Fibroblast of villous mesenchyme (primary cell): ENCODE measurements around the gene HEBP1. TPM values are rescaled to one million over a fixed set of nuclear protein-coding genes. Genes with fewer than 3 reads are reported as not detected.

Experiments used
- DNase-seq: peaks from one replicate; pipeline ENCODE4 v3.0.0-alpha.2; 2010; ENCODE audit warnings: low read depth
- H3K4me3 ChIP-seq: 2 replicates; pipeline ENCODE4 v1.5.1; 2011; ENCODE audit warnings: low read depth, mild to moderate bottlenecking, low read length
- total RNA-seq: library from RNA; depleted of rRNA; stranded (reverse); fragments of >200 nt; gene quantifications from 2 replicates; pipeline ENCODE4 v1.2.3, GENCODE V29; 2012
- TF ChIP-seq, protein P1 (sequence below): IDR thresholded peaks from 2 replicates; pipeline ENCODE4 v1.5.1; 2012; ENCODE audit warnings: low read depth, mild to moderate bottlenecking, low read length; ENCODE audit not compliant: insufficient read depth

The HEBP1 gene, protein sequence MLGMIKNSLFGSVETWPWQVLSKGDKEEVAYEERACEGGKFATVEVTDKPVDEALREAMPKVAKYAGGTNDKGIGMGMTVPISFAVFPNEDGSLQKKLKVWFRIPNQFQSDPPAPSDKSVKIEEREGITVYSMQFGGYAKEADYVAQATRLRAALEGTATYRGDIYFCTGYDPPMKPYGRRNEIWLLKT
- total RNA-seq = 12.2 and 19.9 TPM in 2 replicates

DNA sequence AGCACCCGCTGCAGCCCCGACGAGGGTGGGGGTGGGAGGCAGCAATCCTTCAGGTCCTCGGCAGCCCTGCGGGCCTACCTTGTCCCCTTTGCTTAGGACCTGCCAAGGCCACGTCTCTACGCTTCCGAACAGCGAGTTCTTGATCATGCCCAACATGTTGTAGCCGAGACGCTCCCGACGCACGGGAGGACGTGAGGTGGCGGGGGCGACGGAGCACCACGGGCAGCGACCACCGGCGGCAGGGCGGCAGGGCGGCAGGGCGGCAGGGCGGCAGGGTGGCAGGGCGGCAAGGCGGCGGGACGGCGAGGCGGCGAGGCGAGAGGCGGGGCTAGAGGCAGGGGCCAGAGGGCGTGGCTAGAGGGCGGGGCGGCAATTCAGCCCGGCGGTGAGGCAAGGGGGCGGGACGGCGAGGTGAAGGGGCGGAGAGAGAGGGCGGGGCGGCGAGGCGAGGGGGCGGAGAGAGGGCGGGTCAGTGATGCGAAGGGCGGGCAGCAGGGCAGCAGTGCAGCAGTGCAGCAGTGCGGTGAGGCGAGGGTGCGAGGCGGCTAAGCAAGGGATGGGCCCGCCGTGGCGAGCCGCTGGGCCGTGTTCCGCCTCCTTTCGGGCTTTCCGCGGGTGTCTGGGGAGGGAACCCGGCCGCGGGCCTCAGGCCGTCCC, at the start of gene HEBP1:
Gene HEBP1, minus strand, starts transcription at position 307 of the 657 bp plus-strand sequence. Its CDS starts 151 bp downstream, at position 156.
- H3K4me3 ChIP-seq = peak within 1 kb of the TSS; percentile 78
- TF ChIP-seq, protein P1, sequence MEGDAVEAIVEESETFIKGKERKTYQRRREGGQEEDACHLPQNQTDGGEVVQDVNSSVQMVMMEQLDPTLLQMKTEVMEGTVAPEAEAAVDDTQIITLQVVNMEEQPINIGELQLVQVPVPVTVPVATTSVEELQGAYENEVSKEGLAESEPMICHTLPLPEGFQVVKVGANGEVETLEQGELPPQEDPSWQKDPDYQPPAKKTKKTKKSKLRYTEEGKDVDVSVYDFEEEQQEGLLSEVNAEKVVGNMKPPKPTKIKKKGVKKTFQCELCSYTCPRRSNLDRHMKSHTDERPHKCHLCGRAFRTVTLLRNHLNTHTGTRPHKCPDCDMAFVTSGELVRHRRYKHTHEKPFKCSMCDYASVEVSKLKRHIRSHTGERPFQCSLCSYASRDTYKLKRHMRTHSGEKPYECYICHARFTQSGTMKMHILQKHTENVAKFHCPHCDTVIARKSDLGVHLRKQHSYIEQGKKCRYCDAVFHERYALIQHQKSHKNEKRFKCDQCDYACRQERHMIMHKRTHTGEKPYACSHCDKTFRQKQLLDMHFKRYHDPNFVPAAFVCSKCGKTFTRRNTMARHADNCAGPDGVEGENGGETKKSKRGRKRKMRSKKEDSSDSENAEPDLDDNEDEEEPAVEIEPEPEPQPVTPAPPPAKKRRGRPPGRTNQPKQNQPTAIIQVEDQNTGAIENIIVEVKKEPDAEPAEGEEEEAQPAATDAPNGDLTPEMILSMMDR = no peak
- DNase-seq = peak; percentile 92

DNA sequence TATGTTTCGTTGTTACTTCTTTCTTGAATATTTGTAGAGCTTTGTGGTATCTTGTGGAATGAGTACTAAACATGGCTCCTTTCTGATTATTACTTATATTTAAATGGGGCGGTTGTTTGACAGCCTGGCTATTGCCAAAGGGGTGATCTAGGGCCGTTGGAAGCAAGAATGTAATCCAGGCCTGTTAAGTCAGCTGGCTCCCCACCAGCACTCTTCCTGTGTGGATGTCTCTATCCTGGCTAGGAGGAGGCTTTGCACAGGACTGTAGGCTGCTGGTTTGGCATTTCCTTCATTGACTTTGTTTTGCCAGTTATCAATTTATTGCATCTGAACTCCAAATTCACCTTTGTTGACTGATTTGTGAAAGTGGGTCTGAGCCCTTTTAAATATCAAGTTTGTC, 49.8 kb upstream of the HEBP1 start:
- TF ChIP-seq, protein P1 = no peak
- DNase-seq = peak; percentile 43
- H3K4me3 ChIP-seq = no peak overlapping the region

DNA sequence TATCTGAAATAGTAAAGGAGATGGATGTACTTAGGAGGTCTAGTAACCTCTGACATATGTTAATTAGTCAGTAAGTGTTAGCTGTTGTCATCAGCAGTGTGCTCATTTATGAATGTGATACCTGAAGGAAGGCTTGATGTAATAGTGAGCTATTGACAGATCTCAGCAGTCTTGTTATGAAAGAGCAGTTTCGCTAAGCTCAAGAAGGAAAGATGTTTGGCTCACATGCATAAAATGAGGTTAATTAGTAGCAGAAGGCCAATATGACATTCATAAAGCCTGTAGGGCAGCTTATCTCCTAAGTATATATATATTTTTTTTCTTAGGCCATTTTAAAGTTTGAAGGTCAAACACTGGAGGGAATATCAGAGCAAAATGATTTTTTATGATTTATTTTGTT, 46.9 kb upstream of the HEBP1 start:
- TF ChIP-seq, protein P1 = no peak
- DNase-seq = no peak
- no peak overlapping the region for H3K4me3 ChIP-seq

DNA sequence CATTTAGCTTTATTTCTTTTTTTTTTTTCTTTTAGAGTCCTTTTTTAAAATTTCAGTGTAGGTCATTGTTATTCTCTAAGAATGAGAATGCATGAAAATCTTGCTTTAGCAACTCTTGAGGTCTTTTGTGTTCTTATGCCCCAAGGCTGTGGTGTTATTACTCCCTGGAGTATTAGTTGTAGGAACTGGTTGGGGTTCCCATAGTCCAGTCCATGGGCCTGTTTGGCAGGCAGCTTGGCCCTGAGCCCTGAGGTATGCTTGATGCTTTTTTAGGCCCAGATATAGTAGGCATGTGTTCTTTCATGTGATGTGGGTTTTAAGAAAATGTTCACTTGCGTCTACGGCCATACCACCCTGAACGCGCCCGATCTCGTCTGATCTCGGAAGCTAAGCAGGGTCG, 45.8 kb upstream of the HEBP1 start:
- H3K4me3 ChIP-seq = no peak overlapping the region
- TF ChIP-seq, protein P1 = no peak
- no peak for DNase-seq

DNA sequence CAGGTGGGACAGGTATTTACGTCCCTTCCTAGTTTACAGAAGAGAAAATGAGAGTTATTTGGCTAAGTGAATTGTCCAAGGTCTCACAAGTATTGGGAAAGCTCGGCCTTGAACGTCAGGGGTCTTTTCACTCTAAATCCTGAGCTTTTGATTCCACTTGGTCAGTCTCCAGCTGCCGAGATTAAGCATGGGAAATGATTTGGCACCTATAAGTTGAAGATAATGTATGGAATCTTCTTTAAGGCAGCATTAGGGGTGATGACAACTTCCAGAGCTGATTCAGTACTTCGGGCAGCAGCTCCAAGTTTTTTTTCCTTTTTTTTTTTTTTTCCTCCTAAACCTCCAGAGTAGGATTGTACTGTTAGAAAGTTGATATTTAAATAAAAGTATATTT, 44.8 kb upstream of the HEBP1 start:
- TF ChIP-seq, protein P1 = no peak
- no peak for DNase-seq
- peak overlapping the region; percentile 98 for H3K4me3 ChIP-seq

DNA sequence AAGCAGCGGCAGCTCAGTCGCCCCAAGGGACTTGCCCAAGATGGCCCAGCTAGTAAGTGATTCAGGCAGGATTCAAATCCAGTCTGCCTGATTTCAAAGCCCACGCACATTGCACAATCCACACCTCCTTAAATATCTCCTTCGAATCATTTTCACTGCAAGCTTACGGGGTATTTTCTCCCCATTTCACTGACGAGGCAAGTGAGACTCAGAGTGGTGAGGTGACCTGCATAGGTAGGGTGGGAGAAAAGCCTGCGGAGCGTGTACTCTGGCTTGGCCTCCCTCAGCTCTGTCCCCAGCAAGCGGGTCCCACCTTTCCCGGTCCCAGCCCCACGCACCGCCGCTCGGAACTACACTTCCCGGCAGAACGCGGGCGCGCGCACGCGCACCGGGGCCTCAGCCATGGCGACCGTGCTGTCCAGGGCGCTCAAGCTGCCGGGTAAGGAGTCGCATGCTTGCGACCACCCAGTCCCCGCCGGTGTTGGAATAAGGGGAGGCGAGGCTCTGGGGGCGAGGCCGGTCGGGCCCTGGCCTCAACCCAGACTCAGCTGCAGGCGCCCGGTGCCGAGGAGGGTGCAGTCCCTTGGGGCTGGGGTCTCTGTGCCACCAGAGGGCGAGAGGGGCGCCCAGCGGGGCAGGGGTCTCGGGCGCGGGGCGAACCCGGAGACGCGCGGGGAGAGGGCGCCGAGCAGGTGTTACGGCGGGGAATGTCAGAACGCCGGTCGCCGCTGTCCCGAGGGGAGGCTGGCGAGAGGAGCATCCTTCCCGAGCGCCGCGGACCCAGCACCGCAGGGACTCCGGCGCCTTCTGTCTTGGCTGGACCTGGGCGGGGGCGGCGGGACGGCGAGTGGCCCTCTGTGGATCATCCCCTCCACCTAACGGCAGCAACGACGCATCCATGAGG, 44.2 kb upstream of the HEBP1 start, which contains the start of gene FAM234B:
Gene FAM234B, plus strand, starts transcription at position 380 of the 904 bp plus-strand sequence. Its CDS starts 23 bp downstream, at position 403.
- peak within 1 kb of the TSS; percentile 98 for H3K4me3 ChIP-seq
- TF ChIP-seq, protein P1 = peak; percentile 13
- peak; percentile 51 for DNase-seq
